HG03064 (cell line): ENCODE results near the gene SS18L1.

Source experiments
- ATAC-seq: cut with Tn5 transposase; IDR thresholded peaks from one replicate; pipeline ENCODE4 v1.9.1; 2021; ENCODE audit warnings: low read depth; ENCODE audit not compliant: unreplicated experiment

The SS18L1 gene

GRCh38 chr20:62191781-62192559 lies 48.4 kb downstream of the SS18L1 start:
- ATAC-seq = no peak

GRCh38 chr20:62192635-62193034 lies 49.1 kb downstream of the SS18L1 start:
- no peak for ATAC-seq

GRCh38 chr20:62193079-62194025 lies 49.8 kb downstream of the SS18L1 start:
- no peak for ATAC-seq

- no peak for ATAC-seq
Observed at GRCh38 chr20:62195075-62195405, 51.5 kb downstream of the SS18L1 start.

- ATAC-seq = no peak
Observed at GRCh38 chr20:62195736-62196135, 52.2 kb downstream of the SS18L1 start.

- ATAC-seq = no peak
Observed at GRCh38 chr20:62196286-62196685, 52.7 kb downstream of the SS18L1 start.

GRCh38 chr20:62197311-62197710 lies 53.7 kb downstream of the SS18L1 start:
- no peak for ATAC-seq

- ATAC-seq = no peak
Observed at GRCh38 chr20:62197801-62198200, 54.2 kb downstream of the SS18L1 start.

- ATAC-seq = no peak
Observed at GRCh38 chr20:62198496-62198895, 54.9 kb downstream of the SS18L1 start.

GRCh38 chr20:62198931-62199330 lies 55.4 kb downstream of the SS18L1 start:
- ATAC-seq = no peak

- no peak for ATAC-seq
Observed at GRCh38 chr20:62200491-62201172, 57.1 kb downstream of the SS18L1 start.

- peak; percentile 67 for ATAC-seq
Observed at GRCh38 chr20:62201173-62202082, 57.9 kb downstream of the SS18L1 start.

- peak; percentile 44 for ATAC-seq
Observed at GRCh38 chr20:62202083-62202395, 58.5 kb downstream of the SS18L1 start.

GRCh38 chr20:62202676-62203377 lies 59.3 kb downstream of the SS18L1 start:
- ATAC-seq = no peak

GRCh38 chr20:62203378-62204030 lies 59.9 kb downstream of the SS18L1 start:
- ATAC-seq = no peak

- ATAC-seq = no peak
Observed at GRCh38 chr20:62205618-62206387, 62.2 kb downstream of the SS18L1 start.

GRCh38 chr20:62206388-62206775 lies 62.8 kb downstream of the SS18L1 start:
- no peak for ATAC-seq

- no peak for ATAC-seq
Observed at GRCh38 chr20:62208061-62208794, 64.7 kb downstream of the SS18L1 start.
